MM.1S (cell line): Measurements from ENCODE around the gene PPP2R2C.

ENCODE experiments used
- EZH2 ChIP-seq: fragments of 300-600 bp; sonication (generic); optimal IDR thresholded peaks from 2 replicates; pipeline ENCODE3; 2017; ENCODE audit warnings: low read depth, mild to moderate bottlenecking, antibody characterized with exemption, low read length, mixed read lengths
- EZH2phosphoT487 ChIP-seq: fragments of 300-600 bp; sonication (generic); IDR thresholded peaks from 2 replicates; pipeline ENCODE4 v1.6.1; 2018; ENCODE audit warnings: antibody characterized with exemption, low read length
- TF ChIP-seq, protein P1 (sequence below): fragments of 300-600 bp; sonication (generic); IDR thresholded peaks from 2 replicates; pipeline ENCODE4 v1.5.1; 2016; ENCODE audit warnings: antibody characterized with exemption, low read length, mixed read lengths

DNA sequence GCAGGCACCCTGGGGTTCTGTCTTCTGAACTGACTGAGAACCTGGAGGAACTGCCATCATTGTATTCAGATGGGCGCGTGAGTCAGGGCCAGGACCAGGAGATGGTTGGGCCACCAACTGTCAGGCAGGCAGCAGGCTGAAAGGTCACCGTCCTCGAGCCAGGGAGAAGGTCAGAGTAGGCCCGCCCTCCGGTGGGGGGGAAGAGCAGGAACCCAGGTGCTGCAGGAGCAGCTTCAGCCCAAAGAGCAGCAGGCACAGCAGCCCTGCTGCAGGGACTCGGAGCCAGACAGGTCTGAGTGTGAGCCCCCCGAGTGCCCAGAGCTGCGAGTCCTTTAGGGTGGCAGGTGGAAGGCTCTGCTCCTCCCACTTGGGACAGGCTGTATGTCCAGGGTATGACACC is 176.4 kb downstream of the PPP2R2C start:
- TF ChIP-seq EZH2: no peak
- TF ChIP-seq, protein P1, sequence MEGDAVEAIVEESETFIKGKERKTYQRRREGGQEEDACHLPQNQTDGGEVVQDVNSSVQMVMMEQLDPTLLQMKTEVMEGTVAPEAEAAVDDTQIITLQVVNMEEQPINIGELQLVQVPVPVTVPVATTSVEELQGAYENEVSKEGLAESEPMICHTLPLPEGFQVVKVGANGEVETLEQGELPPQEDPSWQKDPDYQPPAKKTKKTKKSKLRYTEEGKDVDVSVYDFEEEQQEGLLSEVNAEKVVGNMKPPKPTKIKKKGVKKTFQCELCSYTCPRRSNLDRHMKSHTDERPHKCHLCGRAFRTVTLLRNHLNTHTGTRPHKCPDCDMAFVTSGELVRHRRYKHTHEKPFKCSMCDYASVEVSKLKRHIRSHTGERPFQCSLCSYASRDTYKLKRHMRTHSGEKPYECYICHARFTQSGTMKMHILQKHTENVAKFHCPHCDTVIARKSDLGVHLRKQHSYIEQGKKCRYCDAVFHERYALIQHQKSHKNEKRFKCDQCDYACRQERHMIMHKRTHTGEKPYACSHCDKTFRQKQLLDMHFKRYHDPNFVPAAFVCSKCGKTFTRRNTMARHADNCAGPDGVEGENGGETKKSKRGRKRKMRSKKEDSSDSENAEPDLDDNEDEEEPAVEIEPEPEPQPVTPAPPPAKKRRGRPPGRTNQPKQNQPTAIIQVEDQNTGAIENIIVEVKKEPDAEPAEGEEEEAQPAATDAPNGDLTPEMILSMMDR: no peak
- TF ChIP-seq EZH2phosphoT487: no peak
